ENCODE results near the gene SPATA6L.

DNA sequence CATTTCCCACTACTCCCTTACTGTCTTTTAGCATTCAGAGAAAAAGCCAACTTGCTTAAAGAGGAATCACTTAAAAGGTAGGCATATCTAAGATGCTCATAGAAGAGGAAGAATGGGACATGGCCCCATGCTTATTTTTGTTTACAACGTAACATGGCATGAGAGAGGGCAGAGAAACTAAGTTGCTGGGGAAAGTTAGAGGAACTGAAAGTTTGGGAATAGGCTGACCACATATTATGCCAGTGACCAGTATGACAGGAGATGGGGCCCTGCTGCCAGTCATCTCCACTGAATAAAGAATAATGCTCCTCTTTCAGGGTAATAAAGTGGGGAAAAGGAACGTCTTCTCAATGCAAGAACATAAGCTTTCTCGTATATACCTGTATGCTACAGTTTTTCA is 2.3 kb downstream of the SPATA6L start:
- TF ChIP-seq, protein P1, sequence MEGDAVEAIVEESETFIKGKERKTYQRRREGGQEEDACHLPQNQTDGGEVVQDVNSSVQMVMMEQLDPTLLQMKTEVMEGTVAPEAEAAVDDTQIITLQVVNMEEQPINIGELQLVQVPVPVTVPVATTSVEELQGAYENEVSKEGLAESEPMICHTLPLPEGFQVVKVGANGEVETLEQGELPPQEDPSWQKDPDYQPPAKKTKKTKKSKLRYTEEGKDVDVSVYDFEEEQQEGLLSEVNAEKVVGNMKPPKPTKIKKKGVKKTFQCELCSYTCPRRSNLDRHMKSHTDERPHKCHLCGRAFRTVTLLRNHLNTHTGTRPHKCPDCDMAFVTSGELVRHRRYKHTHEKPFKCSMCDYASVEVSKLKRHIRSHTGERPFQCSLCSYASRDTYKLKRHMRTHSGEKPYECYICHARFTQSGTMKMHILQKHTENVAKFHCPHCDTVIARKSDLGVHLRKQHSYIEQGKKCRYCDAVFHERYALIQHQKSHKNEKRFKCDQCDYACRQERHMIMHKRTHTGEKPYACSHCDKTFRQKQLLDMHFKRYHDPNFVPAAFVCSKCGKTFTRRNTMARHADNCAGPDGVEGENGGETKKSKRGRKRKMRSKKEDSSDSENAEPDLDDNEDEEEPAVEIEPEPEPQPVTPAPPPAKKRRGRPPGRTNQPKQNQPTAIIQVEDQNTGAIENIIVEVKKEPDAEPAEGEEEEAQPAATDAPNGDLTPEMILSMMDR (IDR thresholded peaks at IDR 0.05; ENCODE audit: low read depth, low read length, missing input control): no peak
- TF ChIP-seq, protein P2, sequence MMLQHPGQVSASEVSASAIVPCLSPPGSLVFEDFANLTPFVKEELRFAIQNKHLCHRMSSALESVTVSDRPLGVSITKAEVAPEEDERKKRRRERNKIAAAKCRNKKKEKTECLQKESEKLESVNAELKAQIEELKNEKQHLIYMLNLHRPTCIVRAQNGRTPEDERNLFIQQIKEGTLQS (IDR thresholded peaks at IDR 0.05): no peak

Data from liver (tissue), 3 donors.